Effector CD4-positive, alpha-beta T cell (primary cell): ENCODE data around the gene MYL3.

Source experiments
- DNase-seq: peaks from one replicate; pipeline ENCODE4 v3.0.0-alpha.2; 2020

MYL3 gene

DNA sequence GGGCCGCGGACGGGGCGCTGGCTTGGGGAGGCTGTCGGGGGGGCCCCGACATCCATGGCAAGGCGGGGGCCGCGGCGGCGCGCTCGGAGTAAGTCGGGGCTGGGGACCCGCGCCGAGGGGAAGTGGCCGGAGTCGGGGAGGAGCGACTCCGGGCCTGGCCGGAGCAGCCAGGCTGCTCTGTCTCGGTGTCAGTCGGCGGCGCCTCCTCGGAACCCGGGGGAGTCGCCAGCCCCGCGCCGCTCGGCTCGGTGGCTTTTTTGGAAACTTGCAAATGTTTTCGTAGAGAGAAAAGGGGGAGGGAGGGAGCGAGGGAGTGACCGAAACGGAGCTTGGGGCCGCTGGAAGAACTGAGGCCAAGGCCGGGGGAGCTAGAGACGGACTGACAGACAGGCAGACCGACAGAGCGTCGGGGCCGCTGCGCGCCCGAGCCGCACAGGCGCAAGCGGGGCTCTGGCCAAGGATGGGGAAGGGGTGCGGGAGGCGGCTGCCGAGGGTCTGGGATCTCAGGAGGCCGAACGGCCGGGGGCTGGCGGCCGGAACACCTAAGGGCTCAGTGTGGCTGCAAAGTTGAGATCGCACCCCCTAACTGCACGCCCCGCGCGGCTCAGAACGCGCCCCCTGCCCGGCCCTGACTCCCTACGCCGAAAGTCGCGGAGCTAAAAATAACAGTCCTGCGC lies 19.3 kb upstream of the MYL3 start:
- no peak for DNase-seq

DNA sequence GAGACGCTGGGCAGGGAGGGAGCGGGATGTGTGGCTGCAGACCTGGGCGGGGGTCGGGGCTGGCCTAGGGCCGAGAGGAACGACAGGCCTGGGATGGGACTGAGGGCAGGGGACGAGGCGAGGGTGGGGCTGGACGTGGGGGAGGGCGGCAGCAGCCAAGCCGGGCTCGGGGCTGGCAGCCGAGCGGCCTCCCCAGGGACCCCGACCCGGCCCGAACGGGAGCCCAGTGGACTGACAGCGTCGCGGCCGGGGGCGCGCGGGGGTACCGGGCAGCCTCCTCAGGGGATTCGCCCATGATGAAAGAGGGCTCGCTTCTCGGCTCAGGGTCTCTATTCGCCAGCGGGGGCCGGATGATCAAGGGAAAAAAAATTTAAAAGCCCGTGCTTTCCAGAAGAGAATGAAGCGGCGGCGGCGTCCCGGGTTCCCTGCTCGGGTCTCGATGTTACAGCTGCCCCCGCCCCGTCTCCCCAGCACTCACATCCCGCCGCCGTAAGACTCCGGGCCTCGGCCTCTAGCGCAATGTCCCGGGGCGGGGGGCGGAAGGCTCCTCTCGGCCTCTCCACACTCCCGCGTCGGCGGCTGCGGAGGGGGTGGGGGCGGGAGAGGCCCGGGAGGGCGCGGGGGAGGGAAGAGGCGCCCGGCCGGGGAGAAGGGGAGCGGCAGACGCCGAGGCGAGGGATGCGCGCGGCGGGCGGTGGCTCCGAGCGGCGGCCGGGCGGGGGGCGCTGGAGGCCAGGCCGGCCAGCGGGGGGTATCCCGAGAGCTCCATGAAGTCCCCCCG lies 18.5 kb upstream of the MYL3 start:
- DNase-seq = no peak

DNA sequence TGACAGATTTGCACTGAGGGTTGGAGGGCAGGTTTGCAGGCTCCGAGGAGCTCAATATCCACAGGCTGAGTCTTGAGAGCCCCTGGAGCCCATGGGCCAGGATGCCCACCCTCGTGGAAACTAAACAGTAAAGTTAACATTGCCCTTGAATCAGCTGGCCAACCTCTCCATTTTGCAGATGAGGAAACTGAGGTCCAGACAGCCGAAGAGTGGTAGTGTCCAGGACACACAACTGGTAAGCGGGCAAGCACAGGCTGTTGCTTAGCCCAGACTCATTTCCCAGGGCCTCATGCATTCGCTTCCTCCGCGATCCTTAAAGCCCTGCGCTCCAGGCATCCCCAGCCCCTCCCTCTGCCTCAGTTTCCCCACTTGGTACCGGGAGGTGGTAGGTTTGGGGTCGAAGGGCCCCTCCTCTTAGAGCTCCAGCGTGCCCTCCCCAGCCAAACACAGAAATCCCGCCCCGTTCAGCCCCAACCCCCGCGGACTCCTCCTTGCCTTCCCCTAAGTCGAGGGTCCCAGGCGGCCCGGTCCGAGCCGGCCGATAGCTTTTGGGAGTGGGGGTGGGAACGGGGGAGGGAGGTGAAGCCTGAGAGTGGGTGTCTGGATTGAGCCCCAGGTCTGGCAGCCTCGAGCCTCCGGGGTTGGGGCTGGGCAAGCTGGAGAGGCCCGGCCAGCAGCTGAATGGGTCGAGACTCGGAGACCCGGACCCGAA lies 17.8 kb upstream of the MYL3 start:
- no peak for DNase-seq

DNA sequence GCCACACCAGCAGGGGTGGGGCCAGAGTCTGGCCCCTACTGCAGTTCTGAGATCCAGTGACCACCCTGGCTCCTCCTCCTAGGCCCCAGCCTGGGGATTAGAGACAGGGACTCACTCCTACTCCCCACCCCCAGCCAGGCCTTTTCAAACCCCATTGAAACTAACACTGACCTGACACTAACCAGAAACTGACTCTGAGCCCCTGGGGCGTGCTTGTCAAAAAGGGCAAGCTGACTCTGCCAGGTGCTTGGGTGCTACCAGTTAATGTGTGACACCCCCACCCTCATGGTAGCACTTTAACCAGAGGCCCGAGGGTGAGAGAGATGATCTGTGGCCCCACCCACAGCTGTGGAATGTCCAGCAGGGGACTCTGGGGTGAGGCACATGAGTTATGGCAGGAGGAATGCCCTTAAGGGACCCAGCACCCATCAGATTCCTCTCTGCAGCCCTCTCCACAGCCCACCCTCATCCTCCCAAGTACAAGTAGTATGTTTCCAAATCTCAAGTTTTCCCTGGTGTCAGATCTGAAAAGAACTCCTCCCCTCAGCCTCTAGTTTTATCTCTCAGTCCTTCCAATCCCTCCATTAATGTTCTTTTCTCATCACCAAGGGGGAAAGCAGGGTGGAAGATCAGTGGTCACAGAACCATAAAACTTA lies 15.7 kb upstream of the MYL3 start:
- no peak for DNase-seq

DNA sequence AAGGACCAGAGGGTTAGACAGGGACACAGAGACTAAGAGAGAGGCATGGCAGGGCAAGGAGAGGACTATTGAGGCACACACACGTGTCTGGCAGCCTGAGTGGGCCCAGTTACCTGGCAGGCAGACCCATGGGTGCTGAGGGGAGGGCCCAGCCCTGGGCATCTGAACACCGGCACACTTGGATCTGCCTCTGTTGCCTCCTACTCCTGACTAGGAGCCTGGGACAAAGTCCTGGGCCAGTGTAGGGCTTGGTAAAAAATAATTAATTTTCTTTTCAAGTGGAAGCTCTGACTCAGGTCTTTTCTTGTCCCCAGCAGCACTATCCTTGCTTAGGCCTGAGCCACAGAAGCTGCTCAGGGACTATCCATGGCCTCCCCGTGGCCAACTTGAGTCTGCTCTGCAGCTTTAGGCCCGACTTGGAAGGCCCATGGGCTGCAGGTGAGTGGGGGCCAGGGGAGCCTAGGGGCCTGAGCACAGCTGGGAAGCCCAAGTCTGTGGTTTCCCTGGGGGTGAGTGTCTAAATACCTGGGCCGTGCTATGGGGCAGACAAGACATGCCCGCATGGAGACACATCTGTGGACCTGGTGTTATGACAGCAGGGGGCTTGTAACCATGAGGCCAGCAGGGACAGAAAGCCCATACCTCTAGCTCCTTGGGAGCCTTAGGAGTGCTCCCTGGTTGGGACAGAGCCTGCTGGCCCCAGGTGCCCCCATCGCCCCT lies 14.3 kb upstream of the MYL3 start, which contains the start of gene PTH1R:
Gene PTH1R, plus strand, starts transcription at position 316 of the 720 bp plus-strand sequence. CDS start 5,839 bp downstream, outside the sequence.
- DNase-seq = no peak

DNA sequence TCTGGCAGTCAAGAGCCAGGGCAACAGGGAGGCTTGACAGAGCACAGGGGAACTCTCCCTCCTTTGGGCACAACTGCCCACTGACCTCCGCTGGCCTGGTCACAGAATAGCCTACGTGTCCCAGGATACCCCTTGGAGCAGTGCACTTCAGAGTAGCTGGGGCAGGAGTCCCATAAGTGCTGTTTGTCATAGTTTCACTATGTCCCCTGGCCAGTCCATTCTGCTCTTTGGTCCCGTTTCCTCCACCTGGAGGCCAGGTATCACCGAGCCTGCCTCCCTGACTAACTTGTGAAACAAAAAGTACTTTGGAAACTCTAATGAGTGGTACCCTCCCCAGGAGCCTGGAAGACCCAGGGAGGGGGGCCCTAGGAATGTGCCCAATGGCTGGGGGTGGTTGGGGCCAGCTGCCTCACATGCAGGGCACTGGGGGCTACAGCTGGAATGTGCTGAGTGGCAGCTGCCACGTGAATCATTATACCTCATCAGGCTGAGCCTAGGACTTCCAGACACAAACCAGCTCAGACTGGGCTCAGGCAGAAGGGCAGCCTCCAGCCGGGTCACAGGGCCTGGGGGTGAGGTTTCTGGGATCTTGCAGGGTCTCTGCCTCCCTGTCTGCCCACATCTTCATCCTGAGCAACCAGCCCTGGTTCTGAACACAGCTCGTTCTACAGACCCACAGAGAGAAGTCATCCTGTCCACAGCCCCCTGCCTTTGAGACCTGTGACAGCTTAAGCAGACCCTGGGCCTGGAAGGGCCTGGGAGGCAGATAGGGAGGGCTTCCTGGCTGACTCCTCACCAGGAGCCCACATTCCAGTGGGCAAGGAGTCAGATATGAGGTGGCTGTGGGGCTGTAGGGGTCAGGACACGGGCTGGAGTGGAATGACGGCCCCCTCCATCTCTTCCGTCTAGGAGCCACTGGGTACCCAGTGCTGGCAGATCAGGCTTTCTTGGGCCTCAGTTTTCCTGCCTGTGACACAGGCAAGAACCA lies 13.4 kb upstream of the MYL3 start:
- no peak for DNase-seq

DNA sequence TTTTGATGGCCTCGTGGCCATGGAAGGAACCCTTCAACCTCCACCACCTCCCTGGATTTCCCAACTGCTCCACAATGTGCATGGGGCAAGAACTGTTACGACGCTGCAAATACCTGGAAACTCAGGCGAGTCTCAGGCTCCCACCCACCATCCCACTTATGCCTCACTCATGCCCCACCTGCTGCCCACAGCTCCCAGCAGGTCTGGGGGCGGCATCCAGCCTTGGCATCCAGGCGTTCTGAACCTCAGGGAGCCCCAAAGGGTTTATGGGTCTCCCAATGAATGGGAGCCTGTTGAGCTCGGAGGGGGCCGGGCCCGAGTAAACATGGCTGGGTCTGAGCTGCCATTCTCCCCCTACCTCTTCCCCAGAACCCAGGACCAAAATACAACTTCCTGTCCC lies 12.3 kb upstream of the MYL3 start:
- DNase-seq = no peak

DNA sequence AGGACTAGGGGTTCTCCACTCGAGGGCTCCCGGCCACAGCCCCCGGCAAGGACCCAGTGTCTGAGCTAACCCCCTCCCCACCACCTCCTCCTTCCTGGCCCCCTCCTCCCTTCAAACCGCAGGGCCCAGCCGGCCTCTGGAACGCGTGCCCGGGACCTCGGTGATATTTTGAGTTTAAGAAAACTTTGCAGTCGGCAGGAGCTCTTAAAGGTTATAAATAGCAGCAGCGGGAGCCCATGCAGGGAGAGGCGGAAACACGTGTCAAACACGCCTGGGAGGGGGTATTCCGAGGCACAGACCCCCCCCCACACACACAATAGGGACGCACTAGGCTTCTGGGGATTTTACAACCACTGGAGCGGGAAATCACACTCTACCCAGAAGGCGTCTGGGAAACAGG lies 11.2 kb upstream of the MYL3 start:
- no peak for DNase-seq

DNA sequence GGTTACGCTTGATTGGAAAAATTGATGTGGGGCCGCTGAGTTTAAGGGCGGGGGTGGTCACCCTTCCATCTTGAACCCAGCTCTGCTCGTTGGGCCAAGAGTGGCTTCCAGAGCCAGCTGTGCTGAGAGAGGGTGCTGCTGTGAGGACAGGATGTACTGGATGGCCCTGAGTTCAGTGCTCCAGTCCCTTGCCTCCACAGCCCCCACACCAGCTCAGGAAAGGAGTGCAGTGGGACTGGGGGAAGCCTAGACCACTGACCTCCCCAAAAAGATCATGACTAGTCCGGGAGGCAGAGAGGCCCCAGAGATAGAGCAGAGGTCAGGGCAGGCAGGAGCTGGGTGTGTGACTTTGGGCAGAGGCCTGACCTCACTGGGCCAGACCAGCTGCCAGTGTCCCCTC lies 10.3 kb upstream of the MYL3 start:
- no peak for DNase-seq

DNA sequence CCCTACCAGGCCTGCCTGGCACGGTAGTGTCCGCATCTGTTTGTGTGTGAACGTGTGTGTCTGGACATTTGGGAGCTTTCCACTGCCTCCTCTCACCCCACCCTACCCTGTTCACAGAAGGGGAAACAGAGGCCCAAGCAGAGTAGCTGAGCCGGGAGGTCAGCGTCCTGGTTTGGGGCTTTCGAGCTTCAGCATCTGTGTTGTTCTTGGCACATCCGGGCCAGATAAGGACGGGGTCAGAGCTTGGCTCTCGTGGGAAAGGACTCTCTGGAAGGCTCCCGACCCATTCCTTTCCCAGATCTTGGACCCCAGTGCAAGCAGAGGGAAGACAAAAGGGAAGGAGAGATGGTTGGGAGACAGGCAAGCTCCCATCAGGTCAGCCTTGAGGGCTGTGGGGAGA lies 8.0 kb upstream of the MYL3 start:
- DNase-seq = no peak

DNA sequence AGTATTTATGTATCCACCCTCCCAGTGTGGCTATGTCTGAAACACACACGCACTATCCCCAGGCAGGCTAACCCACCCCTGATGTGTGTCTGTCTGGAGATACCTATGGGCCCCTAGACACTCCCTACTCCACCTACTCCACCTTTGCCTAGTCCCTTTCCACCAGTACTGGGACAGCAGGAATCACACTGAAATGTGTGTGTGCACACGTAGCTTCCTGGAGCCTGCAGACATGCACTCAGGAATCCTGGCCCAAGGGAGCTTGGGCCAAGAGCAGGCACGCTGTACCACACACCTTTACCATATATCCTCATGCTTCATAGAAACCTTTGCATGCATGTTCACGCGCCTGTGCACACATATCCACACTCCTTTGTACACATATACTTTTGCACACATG lies 7.4 kb upstream of the MYL3 start:
- no peak for DNase-seq

DNA sequence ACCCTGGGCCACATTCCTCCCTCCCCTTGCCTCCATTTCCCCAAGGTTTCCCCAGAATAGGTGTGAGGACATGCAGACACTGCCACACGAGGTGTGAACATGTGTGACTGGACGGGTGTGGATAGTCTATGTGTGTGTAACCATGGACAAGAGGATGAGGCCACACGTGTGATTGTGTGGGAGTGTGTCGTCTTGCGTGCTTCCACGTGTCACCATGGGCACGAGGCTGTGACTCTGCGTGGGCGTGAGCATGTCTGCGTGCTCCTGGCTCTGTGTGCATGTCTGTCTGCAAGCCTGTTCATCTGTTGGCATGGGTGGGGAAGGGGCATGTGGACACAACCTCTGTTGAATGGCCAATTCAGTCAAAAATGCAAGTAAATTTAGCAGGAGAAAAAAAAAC lies 6.2 kb upstream of the MYL3 start:
- DNase-seq = no peak

DNA sequence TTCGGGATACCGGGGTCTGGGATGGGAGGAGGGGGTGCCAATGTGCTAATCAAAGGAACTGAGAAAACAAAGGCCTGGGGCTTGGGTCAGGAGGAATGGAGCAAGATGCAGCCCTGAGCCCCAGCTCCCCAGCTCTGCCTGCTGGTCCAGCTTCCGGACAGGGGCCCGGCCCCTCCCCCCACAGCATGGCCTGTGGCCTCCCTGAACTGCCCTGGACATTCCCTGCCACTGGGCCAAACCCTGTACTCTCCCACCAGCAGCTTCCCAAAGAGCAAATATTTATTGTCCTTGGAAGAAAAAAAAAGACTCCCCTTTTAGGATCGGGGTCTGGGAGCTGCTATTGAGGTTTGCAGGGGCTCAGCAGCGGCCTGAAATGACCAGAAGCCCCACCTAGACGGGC lies 5.7 kb upstream of the MYL3 start:
- DNase-seq = no peak

DNA sequence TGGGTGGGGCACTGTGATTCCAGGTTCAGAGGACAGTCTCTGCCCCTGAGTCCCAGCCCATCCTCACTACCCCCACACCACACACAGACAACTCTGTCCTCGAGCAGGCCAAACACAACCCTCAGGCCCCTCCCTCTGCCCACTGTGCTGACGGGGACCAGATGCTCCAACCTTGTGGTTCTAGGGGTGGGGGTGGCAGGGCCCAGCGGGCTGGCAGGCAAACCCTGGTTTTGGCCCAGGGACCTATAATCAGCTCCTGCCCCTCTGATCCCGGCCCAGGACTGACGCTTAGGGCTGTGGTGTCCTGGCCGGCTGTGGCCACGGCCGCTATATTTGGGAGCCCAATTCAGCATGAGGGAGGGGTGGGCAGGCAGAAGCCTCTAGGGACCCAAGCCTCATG lies 5.0 kb upstream of the MYL3 start:
- no peak for DNase-seq

DNA sequence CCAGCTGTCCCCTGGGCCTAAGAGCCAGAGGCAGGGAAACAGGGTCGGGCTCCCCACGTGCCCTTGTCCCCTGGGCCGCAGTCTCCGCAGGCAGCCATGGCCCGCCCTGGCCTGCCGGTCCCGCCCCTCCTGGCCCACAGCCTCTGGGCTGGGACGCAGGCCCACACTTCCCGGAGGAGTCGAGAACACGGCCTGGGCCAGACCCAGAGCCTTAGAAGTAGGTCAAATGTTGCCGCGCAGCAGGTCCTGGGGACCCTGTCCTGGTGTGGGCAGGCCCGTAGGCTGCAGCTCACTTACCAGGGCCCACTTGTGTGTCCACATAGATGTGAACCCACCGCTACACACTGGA lies 4.3 kb upstream of the MYL3 start:
- DNase-seq = no peak

DNA sequence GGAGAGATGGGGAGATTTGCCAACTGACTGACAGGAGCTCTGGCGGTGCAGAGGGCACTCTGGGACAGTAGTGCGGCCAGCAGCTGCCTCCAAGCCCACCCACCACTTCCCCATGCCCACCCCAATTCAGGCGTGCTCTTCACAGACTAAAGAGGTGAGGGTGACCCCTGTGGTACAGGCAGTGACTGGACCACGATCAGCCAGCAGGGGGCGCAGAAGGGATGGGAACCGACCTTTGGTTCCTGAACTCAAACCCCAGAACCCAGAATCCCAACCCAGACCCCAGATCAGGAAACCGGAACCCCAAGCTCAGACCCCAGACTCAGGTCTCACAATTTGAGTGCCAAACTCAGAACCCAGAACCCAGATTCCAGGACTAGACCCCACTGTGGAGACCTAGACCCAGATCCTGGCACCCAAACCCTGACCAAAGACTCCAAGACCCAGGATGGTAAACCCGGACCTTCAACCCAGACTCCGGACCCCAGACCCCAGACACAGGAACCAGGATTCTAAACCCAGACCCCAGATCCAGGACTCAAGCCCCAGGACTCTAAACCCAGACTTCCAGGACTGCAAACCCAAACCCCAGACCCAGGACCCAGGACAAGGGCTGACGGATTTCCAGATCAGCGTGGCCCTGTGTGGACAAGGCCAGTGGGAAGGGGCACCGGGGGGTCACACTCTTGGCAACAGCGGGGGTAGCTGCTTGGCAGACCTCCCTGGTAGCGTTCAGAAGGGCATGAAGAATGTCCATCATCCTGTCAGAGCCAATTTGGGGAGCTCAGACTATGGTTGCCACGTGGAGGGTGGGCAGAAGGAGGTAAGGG lies 3.7 kb upstream of the MYL3 start:
- DNase-seq = peak; percentile 82

DNA sequence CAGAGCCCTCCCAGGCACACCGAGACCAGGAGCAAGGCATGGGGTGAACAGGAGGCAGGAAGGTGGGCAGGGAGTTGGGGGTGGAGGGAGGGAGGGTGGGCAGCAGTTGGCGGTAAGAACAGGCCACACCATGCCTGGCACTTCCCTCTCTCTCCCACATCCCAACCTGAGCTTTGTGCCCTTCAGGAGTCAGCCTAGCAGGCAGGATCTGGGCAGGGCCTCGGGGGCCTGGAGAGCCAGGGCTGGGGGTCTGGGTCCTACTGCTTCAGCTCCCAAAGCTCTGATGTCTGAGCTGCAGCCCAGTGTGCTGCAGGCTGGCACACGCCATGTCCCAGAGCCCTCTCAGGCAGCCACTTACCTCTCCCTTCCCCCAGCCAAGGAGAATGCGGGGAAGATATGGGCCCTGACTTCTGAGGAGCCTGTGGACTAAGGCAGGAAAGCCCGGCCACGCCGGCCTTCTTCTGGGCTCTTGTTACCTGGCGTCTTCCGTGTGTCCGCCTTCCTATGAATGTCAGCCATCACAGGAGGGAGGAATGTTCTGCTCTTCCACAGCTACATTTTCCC lies 2.9 kb upstream of the MYL3 start:
- no peak for DNase-seq

DNA sequence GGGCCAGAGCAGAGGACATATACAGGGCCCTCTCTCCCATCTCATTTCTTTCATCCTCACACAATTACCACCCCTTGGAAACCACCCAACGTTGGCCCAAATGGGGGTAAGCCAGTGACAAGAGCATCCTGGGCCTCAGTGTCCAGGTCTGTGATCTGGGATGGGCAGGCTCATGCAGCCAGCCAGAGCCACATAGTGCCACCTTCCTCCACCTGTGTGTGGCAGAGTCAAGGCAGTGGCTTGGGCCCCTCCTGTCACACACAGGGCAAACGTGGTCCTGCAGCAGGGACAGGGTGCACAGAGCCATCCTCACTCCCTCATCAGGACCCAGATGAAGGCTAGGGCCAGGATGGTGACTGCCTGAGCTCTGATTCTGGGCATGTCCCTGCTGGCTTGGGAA lies 2.3 kb upstream of the MYL3 start:
- no peak for DNase-seq

DNA sequence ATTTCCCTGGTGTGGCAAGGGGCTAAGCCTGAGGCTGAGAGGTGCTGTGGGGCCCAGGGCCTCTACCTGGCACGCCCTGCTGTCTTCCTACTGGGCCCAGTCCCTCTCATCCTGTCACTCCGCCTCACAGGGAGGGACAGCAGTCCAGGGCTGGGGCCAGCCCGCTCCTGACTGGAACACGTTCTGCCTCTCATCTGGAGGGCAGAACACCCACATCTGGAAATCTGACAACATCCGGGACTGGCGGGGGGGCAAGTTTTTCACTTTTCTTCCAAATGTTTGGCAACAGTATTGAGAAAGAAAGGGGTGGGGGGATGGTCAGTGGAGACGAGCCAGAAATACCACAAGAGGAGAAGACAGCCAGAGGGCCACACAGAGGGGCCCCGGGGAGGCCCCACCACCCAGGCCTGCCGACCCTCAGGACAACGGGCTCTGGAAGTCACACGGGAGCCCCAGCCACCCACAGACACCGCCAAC lies 1.8 kb upstream of the MYL3 start:
- DNase-seq = no peak
